Measurements from ENCODE around the gene PHLPP1. TPM values are rescaled to one million over a fixed set of nuclear protein-coding genes. Genes with fewer than 3 reads are reported as not detected.
A peak's percentile ranks its signal among the peaks of the same experiment; 100 is the strongest.

PHLPP1 gene
- total RNA-seq, 4 donors from 2014 or later, result 5.5 to 9.7 (median 8.0) TPM

GRCh38 chr18:63005306-63005705, 290.0 kb downstream of the PHLPP1 start:
- TF ChIP-seq CTCF (IDR thresholded peaks at IDR 0.05 in 4 of 5, conservative IDR thresholded peaks at IDR 0.05 in 1 of 5), result no peak
- TF ChIP-seq POLR2A (IDR thresholded peaks at IDR 0.05), result no peak
- Histone ChIP-seq H3K4me3 (no peak overlapping the region), H3K36me3 (no peaks in the 10 kb centered on the region), H3K4me1 (no peaks in the 10 kb centered on the region), H3K27ac (no peak overlapping the region), H3K9me3 (no peaks in the 10 kb centered on the region), H3K27me3 (no peaks in the 10 kb centered on the region)
- in situ Hi-C loops (cut with MboI; ENCODE audit: low sequenced_read_pairs in 4 of 4), result no loop called here
- intact Hi-C loops (cut with DNase I; ENCODE audit: low total_unique reads), result no loop called here
- ATAC-seq (no peak), DNase-seq (no peak)

DNA sequence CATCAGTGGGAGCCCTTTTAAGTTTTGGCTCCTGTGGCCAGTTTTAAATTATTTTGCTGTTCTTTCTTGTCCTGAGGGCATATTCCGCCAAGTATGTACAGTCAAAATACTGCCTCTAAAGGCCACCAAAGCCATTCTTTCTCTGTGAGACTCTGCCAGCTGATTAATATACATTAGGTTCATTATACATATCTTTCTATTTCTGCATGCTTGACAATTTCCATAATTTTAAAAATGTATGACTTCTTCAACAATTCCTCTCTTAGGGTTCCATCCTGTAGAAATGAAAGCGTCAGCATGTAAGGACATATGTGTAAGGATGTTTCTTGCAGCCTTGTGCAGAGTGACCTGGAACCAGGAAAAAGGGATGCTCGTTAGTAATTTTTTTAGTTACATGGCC, 291.9 kb downstream of the PHLPP1 start:
- TF ChIP-seq CTCF (IDR thresholded peaks at IDR 0.05 in 4 of 5, conservative IDR thresholded peaks at IDR 0.05 in 1 of 5), result no peak
- TF ChIP-seq POLR2A (IDR thresholded peaks at IDR 0.05), result no peak
- Histone ChIP-seq H3K36me3 (no peaks in the 10 kb centered on the region), H3K9me3 (no peaks in the 10 kb centered on the region), H3K4me1 (no peaks in the 10 kb centered on the region), H3K27ac (no peak overlapping the region), H3K27me3 (no peaks in the 10 kb centered on the region), H3K4me3 (no peak overlapping the region)
- in situ Hi-C loops (cut with MboI; ENCODE audit: low sequenced_read_pairs in 4 of 4), result no loop called here
- no peak for DNase-seq
- intact Hi-C loops (cut with DNase I; ENCODE audit: low total_unique reads), result no loop called here
- no peak for ATAC-seq

DNA sequence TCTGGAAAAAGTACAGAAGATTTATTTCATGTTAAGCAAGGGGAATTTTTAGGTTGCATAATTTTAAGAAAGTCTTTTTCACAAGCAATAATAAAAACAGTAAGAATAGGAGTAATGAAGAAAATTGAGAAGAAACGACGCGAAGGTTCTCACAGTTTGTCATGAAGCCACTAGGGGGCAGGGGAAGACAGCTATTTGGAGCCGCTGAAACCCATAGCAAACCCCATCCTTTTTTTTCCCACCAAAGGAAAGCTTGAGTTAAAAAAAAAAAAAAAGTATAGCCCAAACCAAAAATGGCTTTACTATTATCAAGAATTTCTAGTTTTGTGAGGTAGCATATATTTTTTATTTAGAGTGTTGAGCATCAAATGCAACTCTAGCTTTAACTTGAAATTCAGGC, 300.9 kb downstream of the PHLPP1 start:
- in situ Hi-C loops (cut with MboI; ENCODE audit: low sequenced_read_pairs in 4 of 4), result loop anchor here (5.0 to 10.0 kb wide), 8 partner anchors 99 to 429 kb away; no protein-coding TSS in a partner anchor
- TF ChIP-seq CTCF (IDR thresholded peaks at IDR 0.05 in 4 of 5, conservative IDR thresholded peaks at IDR 0.05 in 1 of 5) (peak; percentile 43 to 78 (median 70)), POLR2A (IDR thresholded peaks at IDR 0.05) (no peak)
- DNase-seq, result peak in 1 of 2 donors; percentile 12
- Histone ChIP-seq H3K4me1 (no peaks in the 10 kb centered on the region), H3K27ac (no peak overlapping the region), H3K4me3 (no peak overlapping the region), H3K36me3 (no peaks in the 10 kb centered on the region), H3K9me3 (no peaks in the 10 kb centered on the region), H3K27me3 (no peaks in the 10 kb centered on the region)
- peak; percentile 66 to 69 for ATAC-seq
- intact Hi-C loops (cut with DNase I; ENCODE audit: low total_unique reads), result loop anchor here (1.0 to 10.0 kb wide), 4 partner anchors 139 to 423 kb away; no protein-coding TSS in a partner anchor

DNA sequence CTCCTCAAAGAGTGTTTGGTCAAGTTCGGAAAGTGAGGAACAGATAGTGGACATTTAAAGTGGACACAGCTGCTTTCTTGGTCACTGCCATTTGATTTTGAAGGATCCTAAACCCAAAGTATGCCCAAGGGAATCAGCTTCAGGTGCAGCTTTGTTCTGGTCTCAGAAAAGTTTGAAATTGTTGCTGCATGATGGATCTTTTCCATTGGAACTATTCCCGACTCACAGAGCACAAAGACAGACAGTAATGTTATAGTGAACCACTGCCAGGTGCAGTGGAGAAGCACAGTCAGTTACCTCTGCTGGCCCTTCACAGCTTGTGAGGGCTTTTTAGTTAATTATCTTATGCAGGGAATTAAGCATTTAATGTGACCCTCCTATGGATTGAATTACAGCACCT, 301.7 kb downstream of the PHLPP1 start:
- no peak for ATAC-seq
- Histone ChIP-seq H3K9me3 (no peaks in the 10 kb centered on the region), H3K4me3 (no peak overlapping the region), H3K27me3 (no peaks in the 10 kb centered on the region), H3K36me3 (no peaks in the 10 kb centered on the region), H3K4me1 (no peaks in the 10 kb centered on the region), H3K27ac (no peak overlapping the region)
- intact Hi-C loops (cut with DNase I; ENCODE audit: low total_unique reads), result loop anchor here (2.0 to 10.0 kb wide), 3 partner anchors 138 to 422 kb away; no protein-coding TSS in a partner anchor
- in situ Hi-C loops (cut with MboI; ENCODE audit: low sequenced_read_pairs in 4 of 4), result loop anchor here (5.0 to 10.0 kb wide), 8 partner anchors 98 to 428 kb away; no protein-coding TSS in a partner anchor
- TF ChIP-seq CTCF (IDR thresholded peaks at IDR 0.05 in 4 of 5, conservative IDR thresholded peaks at IDR 0.05 in 1 of 5), result no peak
- TF ChIP-seq POLR2A (IDR thresholded peaks at IDR 0.05), result no peak
- no peak for DNase-seq

GRCh38 chr18:63017977-63018376, 302.6 kb downstream of the PHLPP1 start:
- no peak for DNase-seq

More at GRCh38 chr18:63017977-63018376, 302.6 kb downstream of the PHLPP1 start:
- in situ Hi-C loops (cut with MboI; ENCODE audit: low sequenced_read_pairs in 4 of 4), result loop anchor here (5.0 to 10.0 kb wide), 8 partner anchors 97 to 427 kb away; no protein-coding TSS in a partner anchor
- intact Hi-C loops (cut with DNase I; ENCODE audit: low total_unique reads), result loop anchor here (2.0 to 10.0 kb wide), 3 partner anchors 137 to 421 kb away; no protein-coding TSS in a partner anchor
- ATAC-seq, result no peak
- H3K36me3 ChIP-seq, result no peaks in the 10 kb centered on the region
- no peaks in the 10 kb centered on the region for H3K9me3 ChIP-seq
- H3K27me3 ChIP-seq, result no peaks in the 10 kb centered on the region
- TF ChIP-seq CTCF (IDR thresholded peaks at IDR 0.05 in 4 of 5, conservative IDR thresholded peaks at IDR 0.05 in 1 of 5) (no peak), POLR2A (IDR thresholded peaks at IDR 0.05) (no peak)
- H3K27ac ChIP-seq, result no peak overlapping the region
- no peaks in the 10 kb centered on the region for H3K4me1 ChIP-seq
- H3K4me3 ChIP-seq, result no peak overlapping the region

All from gastrocnemius medialis (tissue), 4 donors.